IMR-90 (cell line): ENCODE data around the gene MAP4. TPM values are rescaled to one million over a fixed set of nuclear protein-coding genes. Genes with fewer than 3 reads are reported as not detected.

Source experiments
- ATAC-seq: fragments of 200-7000 bp; cut with Tn5 transposase; 2 replicates; pipeline ENCODE4 v1.9.1; 2020; ENCODE audit warnings: low read depth, mild to moderate bottlenecking, moderate library complexity
- BruUV-seq: library from RNA; stranded (reverse); fragments of 400-500 nt; replicated peaks from 2 replicates; lab custom pipeline; 2021; lab: Mats Ljungman, UMichigan
- CTCF ChIA-PET: fragments of 300-600 bp; formaldehyde crosslinking; extraction: SDS; loops from one replicate; lab custom pipeline; 2021; ENCODE audit warnings: antibody characterized with exemption; lab: Yijun Ruan, JAX
- POLR2A ChIA-PET: fragments of 300-600 bp; sonication (Branson Sonifier 250); formaldehyde crosslinking; loops from one replicate; lab custom pipeline; 2022; ENCODE audit warnings: antibody characterized with exemption; ENCODE audit not compliant: unreplicated experiment; lab: Charles Lee
- DNase-seq: peaks from one replicate; pipeline ENCODE4 v3.0.0; 2013
- H2AFZ ChIP-seq: replicated peaks from 2 replicates; pipeline ENCODE3; 2013; ENCODE audit warnings: low read length, mild to moderate bottlenecking; ENCODE audit not compliant: poor library complexity
- H2AK5ac ChIP-seq: 2 replicates; pipeline ENCODE4 v1.6.1; 2013; ENCODE audit warnings: low read depth, low read length, inconsistent platforms
- H2AK9ac ChIP-seq: replicated peaks from 2 replicates; pipeline ENCODE3; 2013; ENCODE audit warnings: mild to moderate bottlenecking, low read depth, low read length, moderate library complexity; ENCODE audit not compliant: poor library complexity
- H2BK120ac ChIP-seq: 2 replicates; pipeline ENCODE4 v1.6.1; 2013; ENCODE audit warnings: low read depth, low read length, inconsistent platforms
- H2BK15ac ChIP-seq: 3 replicates; pipeline ENCODE4 v1.6.1; 2013; ENCODE audit warnings: low read depth, low read length, inconsistent platforms
- H2BK20ac ChIP-seq: 2 replicates; pipeline ENCODE4 v1.6.1; 2013; ENCODE audit warnings: low read depth, mild to moderate bottlenecking, inconsistent platforms, low read length, moderate library complexity
- H2BK5ac ChIP-seq: 2 replicates; pipeline ENCODE4 v1.6.1; 2013; ENCODE audit warnings: mild to moderate bottlenecking, low read depth, low read length, inconsistent platforms; ENCODE audit not compliant: poor library complexity, severe bottlenecking
- H3K14ac ChIP-seq: replicated peaks from 2 replicates; pipeline ENCODE4 v1.6.1; 2013; ENCODE audit warnings: low read depth, low read length, inconsistent platforms
- H3K18ac ChIP-seq: 2 replicates; pipeline ENCODE4 v1.6.1; 2013; ENCODE audit warnings: low read depth, low read length, control low read depth
- H3K23ac ChIP-seq: 2 replicates; pipeline ENCODE4 v1.6.1; 2013; ENCODE audit warnings: low read depth, low read length, inconsistent platforms
- H3K27ac ChIP-seq: 2 replicates; pipeline ENCODE4 v1.5.1; 2013; ENCODE audit warnings: mild to moderate bottlenecking, control low read depth, low read length; ENCODE audit not compliant: insufficient read depth
- H3K27me3 ChIP-seq: 2 replicates; pipeline ENCODE4 v1.6.1; 2013; ENCODE audit warnings: low read length; ENCODE audit not compliant: control insufficient read depth, insufficient read depth
- H3K36me3 ChIP-seq: 2 replicates; pipeline ENCODE4 v1.6.1; 2013; ENCODE audit warnings: low read length, mixed read lengths; ENCODE audit not compliant: control insufficient read depth, insufficient read depth
- H3K4ac ChIP-seq: 2 replicates; pipeline ENCODE4 v1.6.1; 2013; ENCODE audit warnings: low read depth, low read length, inconsistent platforms
- H3K4me1 ChIP-seq: 2 replicates; pipeline ENCODE4 v1.6.1; 2013; ENCODE audit warnings: low read length, mixed read lengths; ENCODE audit not compliant: control insufficient read depth, insufficient read depth
- H3K4me2 ChIP-seq: 2 replicates; pipeline ENCODE4 v1.6.1; 2013; ENCODE audit warnings: low read depth, mild to moderate bottlenecking, control low read depth, low read length, moderate library complexity
- H3K4me3 ChIP-seq: 2 replicates; pipeline ENCODE4 v1.5.1; 2013; ENCODE audit warnings: low read depth, mild to moderate bottlenecking, control low read depth, low read length, moderate library complexity; ENCODE audit not compliant: insufficient read depth
- H3K56ac ChIP-seq: 2 replicates; pipeline ENCODE4 v1.6.1; 2013; ENCODE audit warnings: low read length, inconsistent platforms; ENCODE audit not compliant: insufficient read depth; ENCODE audit errors: extremely low read depth
- H3K79me1 ChIP-seq, 2 experiments: 2 replicates each; pipeline ENCODE4 v1.6.1; 2013; ENCODE audit warnings: low read length in 2 of 2, inconsistent platforms in 1 of 2, low read depth in 1 of 2
- H3K9ac ChIP-seq: 2 replicates; pipeline ENCODE4 v1.6.1; 2013; ENCODE audit warnings: low read depth, low read length, control low read depth
- H3K9me1 ChIP-seq: 2 replicates; pipeline ENCODE4 v1.6.1; 2013; ENCODE audit warnings: low read length, inconsistent platforms; ENCODE audit not compliant: insufficient read depth
- H3K9me3 ChIP-seq: 2 replicates; pipeline ENCODE4 v1.6.1; 2013; ENCODE audit warnings: low read length; ENCODE audit not compliant: control insufficient read depth, insufficient read depth
- H4K20me1 ChIP-seq: 2 replicates; pipeline ENCODE4 v1.6.1; 2013; ENCODE audit warnings: low read length, inconsistent platforms; ENCODE audit not compliant: insufficient read depth
- H4K5ac ChIP-seq: 2 replicates; pipeline ENCODE4 v1.6.1; 2013; ENCODE audit warnings: mild to moderate bottlenecking, low read depth, low read length, control low read depth
- H4K8ac ChIP-seq, 2 experiments: 2 replicates each; pipeline ENCODE4 v1.6.1; 2013; ENCODE audit warnings: low read depth in 2 of 2, low read length in 2 of 2, control low read depth in 1 of 2, inconsistent platforms in 1 of 2
- H4K91ac ChIP-seq: 2 replicates; pipeline ENCODE4 v1.6.1; 2013; ENCODE audit warnings: low read depth, low read length, inconsistent platforms; ENCODE audit not compliant: insufficient read depth
- BHLHE40 ChIP-seq: fragments of 150-350 bp; IDR thresholded peaks from 2 replicates; pipeline ENCODE4 v1.6.1; 2016; ENCODE audit warnings: mild to moderate bottlenecking, low read depth, low read length
- ELK1 ChIP-seq: fragments of 150-350 bp; IDR thresholded peaks from 2 replicates; pipeline ENCODE4 v1.6.1; 2016; ENCODE audit warnings: low read depth, mild to moderate bottlenecking, low read length, moderate library complexity, borderline replicate concordance
- FOS ChIP-seq: fragments of 150-350 bp; IDR thresholded peaks from 2 replicates; pipeline ENCODE4 v1.6.1; 2016; ENCODE audit warnings: low read depth, low read length
- MAFK ChIP-seq: IDR thresholded peaks from 2 replicates; pipeline ENCODE4 v1.6.1; 2012; ENCODE audit warnings: low read depth, low read length, improper control_type of control experiment
- MAZ ChIP-seq: IDR thresholded peaks from 2 replicates; pipeline ENCODE4 v1.6.1; 2012; ENCODE audit warnings: low read depth, mild to moderate bottlenecking, low read length, improper control_type of control experiment, moderate library complexity, borderline replicate concordance
- MXI1 ChIP-seq: IDR thresholded peaks from 2 replicates; pipeline ENCODE4 v1.6.1; 2012; ENCODE audit warnings: low read depth, mild to moderate bottlenecking, low read length, moderate library complexity, borderline replicate concordance
- NFE2L2 ChIP-seq: fragments of 150-350 bp; IDR thresholded peaks from 2 replicates; pipeline ENCODE4 v1.6.1; 2016; ENCODE audit warnings: low read depth, mild to moderate bottlenecking, low read length
- POLR2A ChIP-seq: IDR thresholded peaks from 2 replicates; pipeline ENCODE4 v1.6.1; 2012; ENCODE audit warnings: mild to moderate bottlenecking, low read depth, low read length
- RAD21 ChIP-seq: IDR thresholded peaks from 2 replicates; pipeline ENCODE4 v1.6.1; 2012; ENCODE audit warnings: low read length, improper control_type of control experiment
- RCOR1 ChIP-seq: IDR thresholded peaks from 2 replicates; pipeline ENCODE4 v1.6.1; 2012; ENCODE audit warnings: mild to moderate bottlenecking, low read length, improper control_type of control experiment; ENCODE audit not compliant: insufficient replicate concordance
- RFX5 ChIP-seq: IDR thresholded peaks from 2 replicates; pipeline ENCODE4 v1.8.0; 2012; ENCODE audit warnings: low read depth, mild to moderate bottlenecking, low read length, moderate library complexity
- SMC3 ChIP-seq: fragments of 150-350 bp; IDR thresholded peaks from 2 replicates; pipeline ENCODE4 v1.6.1; 2016; ENCODE audit warnings: low read depth, mild to moderate bottlenecking, antibody characterized with exemption, low read length, moderate library complexity
- USF2 ChIP-seq: fragments of 150-350 bp; IDR thresholded peaks from 2 replicates; pipeline ENCODE4 v1.6.1; 2017; ENCODE audit warnings: mild to moderate bottlenecking, antibody characterized with exemption, low read length, low read depth
- WGBS, 2 experiments: methylation state at CpG; one replicate each; pipeline versions ENCODE4 v1.1.5 to v1.1.7; 2013; ENCODE audit warnings: missing lambda C conversion rate in 2 of 2; ENCODE audit not compliant: insufficient read length in 1 of 2; ENCODE audit errors: extremely low coverage in 2 of 2; 5-methylcytosine and 5-hydroxymethylcytosine counted together
- dilution Hi-C: fragments of 300-500 bp; cut with HindIII; formaldehyde crosslinking; loops from one replicate; pipeline ENCODE4 v1.14.3; 2018; ENCODE audit warnings: low sequenced_read_pairs; ENCODE audit not compliant: unreplicated experiment
- in situ Hi-C: fragments of 300-500 bp; cut with MboI; formaldehyde crosslinking; loops from 3 replicates; pipeline ENCODE4 v1.14.3; 2019; ENCODE audit warnings: low sequenced_read_pairs, inconsistent platforms, mixed read lengths
- intact Hi-C: fragments of 100-400 bp; cut with micrococcal nuclease; formaldehyde crosslinking; loops from 2 replicates; pipeline ENCODE4 v1.10.0; 2022
- polyA plus RNA-seq, 3 experiments: library from polyadenylated mRNA; depleted of rRNA; stranded (reverse); fragments of >200 nt; gene quantifications; 2 replicates each; pipeline ENCODE4 v1.2.3, GENCODE V29; 2012; ENCODE audit warnings: low replicate concordance in 1 of 3
- total RNA-seq: library from RNA; depleted of rRNA; stranded (reverse); fragments of >200 nt; gene quantifications from 2 replicates; pipeline ENCODE4 v1.2.3, GENCODE V29; 2012

The MAP4 gene
- total and polyA plus RNA-seq, 2 of the 4 experiments (the other 2 are of a cell fraction), result 87.8 to 216 TPM

- no peak for TF ChIP-seq SMC3
Measured at GRCh38 chr3:47851888-47852603, 164.2 kb downstream of the MAP4 start (continued).

GRCh38 chr3:47850564-47851410 is 165.4 kb downstream of the MAP4 start:
- intact Hi-C loops, result loop anchor here (1.0 to 5.0 kb wide), 2 partner anchors 140 to 307 kb away; no protein-coding TSS in a partner anchor
- H3K4me3 ChIP-seq, result no peak overlapping the region
- H3K9me3 ChIP-seq, result no peaks in the 10 kb centered on the region
- H2AK5ac ChIP-seq, result no peak overlapping the region
- H2BK15ac ChIP-seq, result no peak overlapping the region
- peaks cover 4% of the 10 kb centered on the region; the same call in 1 of the 2 replicates for H3K9me1 ChIP-seq
- no peak overlapping the region for H3K18ac ChIP-seq
- no TSS peak for BruUV-seq
- no peak overlapping the region for H4K8ac ChIP-seq
- H3K56ac ChIP-seq, result no peak overlapping the region
- no peak overlapping the region for H4K91ac ChIP-seq
- peaks cover under 1 to 11% of the 10 kb centered on the region in 2 experiments; a peak in 3 of 4 replicates for H3K79me1 ChIP-seq
- H2BK120ac ChIP-seq, result no peak overlapping the region
- no peak overlapping the region for H3K9ac ChIP-seq
- H4K20me1 ChIP-seq, result peaks cover 58% of the 10 kb centered on the region
- no peak overlapping the region for H3K4me2 ChIP-seq
- H3K4ac ChIP-seq, result no peak overlapping the region
- no peak overlapping the region for H2BK5ac ChIP-seq
- no peak overlapping the region for H3K27ac ChIP-seq
- H4K5ac ChIP-seq, result no peak overlapping the region
- no peak overlapping the region for H2AK9ac ChIP-seq
- ATAC-seq (no peak; the same call in 1 of the 2 replicates), DNase-seq (no peak)
- ChIA-PET POLR2A (no interaction called here), CTCF (interaction anchor here (0.8 to 1.5 kb wide), 4 partner anchors 13 to 307 kb away, joined by 3 to 4 read pairs (median 3); no protein-coding TSS in a partner anchor)
- H2BK20ac ChIP-seq, result no peak overlapping the region
- H3K4me1 ChIP-seq, result peaks cover 2% of the 10 kb centered on the region; the same call in 1 of the 2 replicates
- H2AFZ ChIP-seq, result peak overlapping the region; percentile 3
- H3K14ac ChIP-seq, result no peak overlapping the region
- dilution Hi-C loops, result no loop called here
- peaks cover 95% of the 10 kb centered on the region for H3K36me3 ChIP-seq
- H3K27me3 ChIP-seq, result no peaks in the 10 kb centered on the region
- WGBS, 2 experiments, result 83% methylated on average over 1 of the region's 14 CpGs; no CpG with 5 or more reads in 1 of the 2 experiments
- no peak overlapping the region for H3K23ac ChIP-seq
- in situ Hi-C loops, result no loop called here
- TF ChIP-seq NFE2L2 (no peak), RCOR1 (no peak), POLR2A (no peak), RFX5 (no peak), MXI1 (no peak), BHLHE40 (no peak), SMC3 (no peak), USF2 (no peak), RAD21 (no peak), ELK1 (no peak), MAZ (no peak), FOS (no peak), MAFK (no peak)
